ENCODE measurements around the gene GRB7.

Gene GRB7

GRCh38 chr17:39767147-39767546 lies 29.4 kb downstream of the GRB7 start:
- Histone ChIP-seq H3K9me3 (replicated peaks; ENCODE audit: low read length) (no peaks in the 10 kb centered on the region), H3K36me3 (ENCODE audit: insufficient read depth, low read length) (no peaks in the 10 kb centered on the region), H3K9ac (ENCODE audit: low read depth, low read length) (no peak overlapping the region), H3K27me3 (ENCODE audit: control insufficient read depth, insufficient read depth, low read length) (peaks cover 73% of the 10 kb centered on the region), H3K4me3 (ENCODE audit: low read length) (no peak overlapping the region), H3K4me1 (ENCODE audit: control insufficient read depth, insufficient read depth, low read length) (peaks cover 11% of the 10 kb centered on the region), H3K4me2 (ENCODE audit: low read length) (no peak overlapping the region)

- H3K9me3 ChIP-seq (replicated peaks; ENCODE audit: low read length) = no peaks in the 10 kb centered on the region
- H3K36me3 ChIP-seq (ENCODE audit: insufficient read depth, low read length) = no peaks in the 10 kb centered on the region
- no peak overlapping the region for H3K4me3 ChIP-seq (ENCODE audit: low read length)
- peaks cover 86% of the 10 kb centered on the region for H3K27me3 ChIP-seq (ENCODE audit: control insufficient read depth, insufficient read depth, low read length)
- no peak overlapping the region for H3K4me2 ChIP-seq (ENCODE audit: low read length)
- no peak overlapping the region for H3K9ac ChIP-seq (ENCODE audit: low read depth, low read length)
- H3K4me1 ChIP-seq (ENCODE audit: control insufficient read depth, insufficient read depth, low read length) = no peaks in the 10 kb centered on the region
Observed at GRCh38 chr17:39769974-39770587, 32.3 kb downstream of the GRB7 start.

- H3K36me3 ChIP-seq (ENCODE audit: insufficient read depth, low read length) = no peaks in the 10 kb centered on the region
- peaks cover 87% of the 10 kb centered on the region for H3K27me3 ChIP-seq (ENCODE audit: control insufficient read depth, insufficient read depth, low read length)
- H3K4me1 ChIP-seq (ENCODE audit: control insufficient read depth, insufficient read depth, low read length) = no peaks in the 10 kb centered on the region
- H3K4me2 ChIP-seq (ENCODE audit: low read length) = no peak overlapping the region
- no peak overlapping the region for H3K9ac ChIP-seq (ENCODE audit: low read depth, low read length)
- H3K4me3 ChIP-seq (ENCODE audit: low read length) = no peak overlapping the region
- H3K9me3 ChIP-seq (replicated peaks; ENCODE audit: low read length) = no peaks in the 10 kb centered on the region
Observed at GRCh38 chr17:39772415-39772814, 34.7 kb downstream of the GRB7 start.

- no peak overlapping the region for H3K9ac ChIP-seq (ENCODE audit: low read depth, low read length)
- peaks cover 89% of the 10 kb centered on the region for H3K27me3 ChIP-seq (ENCODE audit: control insufficient read depth, insufficient read depth, low read length)
- H3K4me2 ChIP-seq (ENCODE audit: low read length) = no peak overlapping the region
- H3K36me3 ChIP-seq (ENCODE audit: insufficient read depth, low read length) = no peaks in the 10 kb centered on the region
- no peak overlapping the region for H3K4me3 ChIP-seq (ENCODE audit: low read length)
- no peaks in the 10 kb centered on the region for H3K4me1 ChIP-seq (ENCODE audit: control insufficient read depth, insufficient read depth, low read length)
- H3K9me3 ChIP-seq (replicated peaks; ENCODE audit: low read length) = no peaks in the 10 kb centered on the region
Observed at GRCh38 chr17:39772987-39773934, 35.5 kb downstream of the GRB7 start.

- Histone ChIP-seq H3K4me3 (ENCODE audit: low read length) (no peak overlapping the region), H3K27me3 (ENCODE audit: control insufficient read depth, insufficient read depth, low read length) (peaks cover 82% of the 10 kb centered on the region), H3K9ac (ENCODE audit: low read depth, low read length) (no peak overlapping the region), H3K36me3 (ENCODE audit: insufficient read depth, low read length) (no peaks in the 10 kb centered on the region), H3K9me3 (replicated peaks; ENCODE audit: low read length) (no peaks in the 10 kb centered on the region), H3K4me1 (ENCODE audit: control insufficient read depth, insufficient read depth, low read length) (no peaks in the 10 kb centered on the region), H3K4me2 (ENCODE audit: low read length) (no peak overlapping the region)
Observed at GRCh38 chr17:39774047-39774446, 36.3 kb downstream of the GRB7 start.

GRCh38 chr17:39775031-39775430 lies 37.3 kb downstream of the GRB7 start:
- Histone ChIP-seq H3K4me1 (ENCODE audit: control insufficient read depth, insufficient read depth, low read length) (no peaks in the 10 kb centered on the region), H3K27me3 (ENCODE audit: control insufficient read depth, insufficient read depth, low read length) (peaks cover 72% of the 10 kb centered on the region), H3K9ac (ENCODE audit: low read depth, low read length) (no peak overlapping the region), H3K4me2 (ENCODE audit: low read length) (no peak overlapping the region), H3K4me3 (ENCODE audit: low read length) (no peak overlapping the region), H3K9me3 (replicated peaks; ENCODE audit: low read length) (no peaks in the 10 kb centered on the region), H3K36me3 (ENCODE audit: insufficient read depth, low read length) (no peaks in the 10 kb centered on the region)

GRCh38 chr17:39776252-39776651 lies 38.5 kb downstream of the GRB7 start:
- H3K36me3 ChIP-seq (ENCODE audit: insufficient read depth, low read length) = no peaks in the 10 kb centered on the region
- H3K4me2 ChIP-seq (ENCODE audit: low read length) = no peak overlapping the region
- no peak overlapping the region for H3K4me3 ChIP-seq (ENCODE audit: low read length)
- H3K4me1 ChIP-seq (ENCODE audit: control insufficient read depth, insufficient read depth, low read length) = no peaks in the 10 kb centered on the region
- peaks cover 71% of the 10 kb centered on the region for H3K27me3 ChIP-seq (ENCODE audit: control insufficient read depth, insufficient read depth, low read length)
- no peaks in the 10 kb centered on the region for H3K9me3 ChIP-seq (replicated peaks; ENCODE audit: low read length)
- H3K9ac ChIP-seq (ENCODE audit: low read depth, low read length) = no peak overlapping the region

- no peaks in the 10 kb centered on the region for H3K36me3 ChIP-seq (ENCODE audit: insufficient read depth, low read length)
- H3K9ac ChIP-seq (ENCODE audit: low read depth, low read length) = no peak overlapping the region
- H3K4me3 ChIP-seq (ENCODE audit: low read length) = no peak overlapping the region
- no peaks in the 10 kb centered on the region for H3K9me3 ChIP-seq (replicated peaks; ENCODE audit: low read length)
- H3K4me2 ChIP-seq (ENCODE audit: low read length) = no peak overlapping the region
- no peaks in the 10 kb centered on the region for H3K4me1 ChIP-seq (ENCODE audit: control insufficient read depth, insufficient read depth, low read length)
- H3K27me3 ChIP-seq (ENCODE audit: control insufficient read depth, insufficient read depth, low read length) = peaks cover 74% of the 10 kb centered on the region
Observed at GRCh38 chr17:39777534-39778365, 40.0 kb downstream of the GRB7 start.

- H3K9ac ChIP-seq (ENCODE audit: low read depth, low read length) = no peak overlapping the region
- no peaks in the 10 kb centered on the region for H3K36me3 ChIP-seq (ENCODE audit: insufficient read depth, low read length)
- no peaks in the 10 kb centered on the region for H3K9me3 ChIP-seq (replicated peaks; ENCODE audit: low read length)
- H3K27me3 ChIP-seq (ENCODE audit: control insufficient read depth, insufficient read depth, low read length) = peaks cover 69% of the 10 kb centered on the region
- no peaks in the 10 kb centered on the region for H3K4me1 ChIP-seq (ENCODE audit: control insufficient read depth, insufficient read depth, low read length)
- H3K4me2 ChIP-seq (ENCODE audit: low read length) = no peak overlapping the region
- H3K4me3 ChIP-seq (ENCODE audit: low read length) = no peak overlapping the region
Observed at GRCh38 chr17:39781031-39781860, 43.5 kb downstream of the GRB7 start.

- Histone ChIP-seq H3K9me3 (replicated peaks; ENCODE audit: low read length) (no peaks in the 10 kb centered on the region), H3K27me3 (ENCODE audit: control insufficient read depth, insufficient read depth, low read length) (peaks cover 69% of the 10 kb centered on the region)
Observed at GRCh38 chr17:39781861-39782213, 44.1 kb downstream of the GRB7 start.

GRCh38 chr17:39782481-39782880 lies 44.7 kb downstream of the GRB7 start:
- no peak overlapping the region for H3K9ac ChIP-seq (ENCODE audit: low read depth, low read length)
- no peaks in the 10 kb centered on the region for H3K9me3 ChIP-seq (replicated peaks; ENCODE audit: low read length)
- H3K36me3 ChIP-seq (ENCODE audit: insufficient read depth, low read length) = no peaks in the 10 kb centered on the region
- H3K4me2 ChIP-seq (ENCODE audit: low read length) = no peak overlapping the region
- H3K4me3 ChIP-seq (ENCODE audit: low read length) = no peak overlapping the region
- H3K27me3 ChIP-seq (ENCODE audit: control insufficient read depth, insufficient read depth, low read length) = peaks cover 68% of the 10 kb centered on the region
- H3K4me1 ChIP-seq (ENCODE audit: control insufficient read depth, insufficient read depth, low read length) = no peaks in the 10 kb centered on the region

More at GRCh38 chr17:39781861-39782213, 44.1 kb downstream of the GRB7 start:
- Histone ChIP-seq H3K9ac (ENCODE audit: low read depth, low read length) (no peak overlapping the region), H3K36me3 (ENCODE audit: insufficient read depth, low read length) (no peaks in the 10 kb centered on the region), H3K4me1 (ENCODE audit: control insufficient read depth, insufficient read depth, low read length) (no peaks in the 10 kb centered on the region), H3K4me2 (ENCODE audit: low read length) (no peak overlapping the region), H3K4me3 (ENCODE audit: low read length) (no peak overlapping the region)

All from skeletal muscle satellite cell (primary cell).